IMR-90 (cell line): ENCODE measurements around the gene RGS3. TPM values are rescaled to one million over a fixed set of nuclear protein-coding genes. Genes with fewer than 3 reads are reported as not detected.

Source experiments
- ATAC-seq: fragments of 200-7000 bp; cut with Tn5 transposase; 2 replicates; pipeline ENCODE4 v1.9.1; 2020; ENCODE audit warnings: low read depth, mild to moderate bottlenecking, moderate library complexity
- BruUV-seq: library from RNA; stranded (reverse); fragments of 400-500 nt; replicated peaks from 2 replicates; lab custom pipeline; 2021; lab: Mats Ljungman, UMichigan
- CTCF ChIA-PET: fragments of 300-600 bp; formaldehyde crosslinking; extraction: SDS; loops from one replicate; lab custom pipeline; 2021; ENCODE audit warnings: antibody characterized with exemption; lab: Yijun Ruan, JAX
- POLR2A ChIA-PET: fragments of 300-600 bp; sonication (Branson Sonifier 250); formaldehyde crosslinking; loops from one replicate; lab custom pipeline; 2022; ENCODE audit warnings: antibody characterized with exemption; ENCODE audit not compliant: unreplicated experiment; lab: Charles Lee
- DNase-seq: peaks from one replicate; pipeline ENCODE4 v3.0.0; 2013
- H2AFZ ChIP-seq: replicated peaks from 2 replicates; pipeline ENCODE3; 2013; ENCODE audit warnings: low read length, mild to moderate bottlenecking; ENCODE audit not compliant: poor library complexity
- H2AK5ac ChIP-seq: 2 replicates; pipeline ENCODE4 v1.6.1; 2013; ENCODE audit warnings: low read depth, low read length, inconsistent platforms
- H2AK9ac ChIP-seq: replicated peaks from 2 replicates; pipeline ENCODE3; 2013; ENCODE audit warnings: mild to moderate bottlenecking, low read depth, low read length, moderate library complexity; ENCODE audit not compliant: poor library complexity
- H2BK120ac ChIP-seq: 2 replicates; pipeline ENCODE4 v1.6.1; 2013; ENCODE audit warnings: low read depth, low read length, inconsistent platforms
- H2BK15ac ChIP-seq: 3 replicates; pipeline ENCODE4 v1.6.1; 2013; ENCODE audit warnings: low read depth, low read length, inconsistent platforms
- H2BK20ac ChIP-seq: 2 replicates; pipeline ENCODE4 v1.6.1; 2013; ENCODE audit warnings: low read depth, mild to moderate bottlenecking, inconsistent platforms, low read length, moderate library complexity
- H2BK5ac ChIP-seq: 2 replicates; pipeline ENCODE4 v1.6.1; 2013; ENCODE audit warnings: mild to moderate bottlenecking, low read depth, low read length, inconsistent platforms; ENCODE audit not compliant: poor library complexity, severe bottlenecking
- H3K14ac ChIP-seq: replicated peaks from 2 replicates; pipeline ENCODE4 v1.6.1; 2013; ENCODE audit warnings: low read depth, low read length, inconsistent platforms
- H3K18ac ChIP-seq: 2 replicates; pipeline ENCODE4 v1.6.1; 2013; ENCODE audit warnings: low read depth, low read length, control low read depth
- H3K23ac ChIP-seq: 2 replicates; pipeline ENCODE4 v1.6.1; 2013; ENCODE audit warnings: low read depth, low read length, inconsistent platforms
- H3K27ac ChIP-seq: 2 replicates; pipeline ENCODE4 v1.5.1; 2013; ENCODE audit warnings: mild to moderate bottlenecking, control low read depth, low read length; ENCODE audit not compliant: insufficient read depth
- H3K27me3 ChIP-seq: 2 replicates; pipeline ENCODE4 v1.6.1; 2013; ENCODE audit warnings: low read length; ENCODE audit not compliant: control insufficient read depth, insufficient read depth
- H3K36me3 ChIP-seq: 2 replicates; pipeline ENCODE4 v1.6.1; 2013; ENCODE audit warnings: low read length, mixed read lengths; ENCODE audit not compliant: control insufficient read depth, insufficient read depth
- H3K4ac ChIP-seq: 2 replicates; pipeline ENCODE4 v1.6.1; 2013; ENCODE audit warnings: low read depth, low read length, inconsistent platforms
- H3K4me1 ChIP-seq: 2 replicates; pipeline ENCODE4 v1.6.1; 2013; ENCODE audit warnings: low read length, mixed read lengths; ENCODE audit not compliant: control insufficient read depth, insufficient read depth
- H3K4me2 ChIP-seq: 2 replicates; pipeline ENCODE4 v1.6.1; 2013; ENCODE audit warnings: low read depth, mild to moderate bottlenecking, control low read depth, low read length, moderate library complexity
- H3K4me3 ChIP-seq: 2 replicates; pipeline ENCODE4 v1.5.1; 2013; ENCODE audit warnings: low read depth, mild to moderate bottlenecking, control low read depth, low read length, moderate library complexity; ENCODE audit not compliant: insufficient read depth
- H3K56ac ChIP-seq: 2 replicates; pipeline ENCODE4 v1.6.1; 2013; ENCODE audit warnings: low read length, inconsistent platforms; ENCODE audit not compliant: insufficient read depth; ENCODE audit errors: extremely low read depth
- H3K79me1 ChIP-seq, 2 experiments: 2 replicates each; pipeline ENCODE4 v1.6.1; 2013; ENCODE audit warnings: low read length in 2 of 2, inconsistent platforms in 1 of 2, low read depth in 1 of 2
- H3K9ac ChIP-seq: 2 replicates; pipeline ENCODE4 v1.6.1; 2013; ENCODE audit warnings: low read depth, low read length, control low read depth
- H3K9me1 ChIP-seq: 2 replicates; pipeline ENCODE4 v1.6.1; 2013; ENCODE audit warnings: low read length, inconsistent platforms; ENCODE audit not compliant: insufficient read depth
- H3K9me3 ChIP-seq: 2 replicates; pipeline ENCODE4 v1.6.1; 2013; ENCODE audit warnings: low read length; ENCODE audit not compliant: control insufficient read depth, insufficient read depth
- H4K20me1 ChIP-seq: 2 replicates; pipeline ENCODE4 v1.6.1; 2013; ENCODE audit warnings: low read length, inconsistent platforms; ENCODE audit not compliant: insufficient read depth
- H4K5ac ChIP-seq: 2 replicates; pipeline ENCODE4 v1.6.1; 2013; ENCODE audit warnings: mild to moderate bottlenecking, low read depth, low read length, control low read depth
- H4K8ac ChIP-seq, 2 experiments: 2 replicates each; pipeline ENCODE4 v1.6.1; 2013; ENCODE audit warnings: low read depth in 2 of 2, low read length in 2 of 2, control low read depth in 1 of 2, inconsistent platforms in 1 of 2
- H4K91ac ChIP-seq: 2 replicates; pipeline ENCODE4 v1.6.1; 2013; ENCODE audit warnings: low read depth, low read length, inconsistent platforms; ENCODE audit not compliant: insufficient read depth
- BHLHE40 ChIP-seq: fragments of 150-350 bp; IDR thresholded peaks from 2 replicates; pipeline ENCODE4 v1.6.1; 2016; ENCODE audit warnings: mild to moderate bottlenecking, low read depth, low read length
- CHD1 ChIP-seq: IDR thresholded peaks from 2 replicates; pipeline ENCODE4 v1.6.1; 2012; ENCODE audit warnings: low read depth, low read length, improper control_type of control experiment
- FOS ChIP-seq: fragments of 150-350 bp; IDR thresholded peaks from 2 replicates; pipeline ENCODE4 v1.6.1; 2016; ENCODE audit warnings: low read depth, low read length
- WGBS, 2 experiments: methylation state at CpG; one replicate each; pipeline versions ENCODE4 v1.1.5 to v1.1.7; 2013; ENCODE audit warnings: missing lambda C conversion rate in 2 of 2; ENCODE audit not compliant: insufficient read length in 1 of 2; ENCODE audit errors: extremely low coverage in 2 of 2; 5-methylcytosine and 5-hydroxymethylcytosine counted together
- dilution Hi-C: fragments of 300-500 bp; cut with HindIII; formaldehyde crosslinking; loops from one replicate; pipeline ENCODE4 v1.14.3; 2018; ENCODE audit warnings: low sequenced_read_pairs; ENCODE audit not compliant: unreplicated experiment
- in situ Hi-C: fragments of 300-500 bp; cut with MboI; formaldehyde crosslinking; loops from 3 replicates; pipeline ENCODE4 v1.14.3; 2019; ENCODE audit warnings: low sequenced_read_pairs, inconsistent platforms, mixed read lengths
- intact Hi-C: fragments of 100-400 bp; cut with micrococcal nuclease; formaldehyde crosslinking; loops from 2 replicates; pipeline ENCODE4 v1.10.0; 2022
- polyA plus RNA-seq, 3 experiments: library from polyadenylated mRNA; depleted of rRNA; stranded (reverse); fragments of >200 nt; gene quantifications; 2 replicates each; pipeline ENCODE4 v1.2.3, GENCODE V29; 2012; ENCODE audit warnings: low replicate concordance in 1 of 3
- total RNA-seq: library from RNA; depleted of rRNA; stranded (reverse); fragments of >200 nt; gene quantifications from 2 replicates; pipeline ENCODE4 v1.2.3, GENCODE V29; 2012

Gene RGS3
- total and polyA plus RNA-seq, 2 of the 4 experiments (the other 2 are of a cell fraction) = 51.8 to 65.6 TPM

DNA sequence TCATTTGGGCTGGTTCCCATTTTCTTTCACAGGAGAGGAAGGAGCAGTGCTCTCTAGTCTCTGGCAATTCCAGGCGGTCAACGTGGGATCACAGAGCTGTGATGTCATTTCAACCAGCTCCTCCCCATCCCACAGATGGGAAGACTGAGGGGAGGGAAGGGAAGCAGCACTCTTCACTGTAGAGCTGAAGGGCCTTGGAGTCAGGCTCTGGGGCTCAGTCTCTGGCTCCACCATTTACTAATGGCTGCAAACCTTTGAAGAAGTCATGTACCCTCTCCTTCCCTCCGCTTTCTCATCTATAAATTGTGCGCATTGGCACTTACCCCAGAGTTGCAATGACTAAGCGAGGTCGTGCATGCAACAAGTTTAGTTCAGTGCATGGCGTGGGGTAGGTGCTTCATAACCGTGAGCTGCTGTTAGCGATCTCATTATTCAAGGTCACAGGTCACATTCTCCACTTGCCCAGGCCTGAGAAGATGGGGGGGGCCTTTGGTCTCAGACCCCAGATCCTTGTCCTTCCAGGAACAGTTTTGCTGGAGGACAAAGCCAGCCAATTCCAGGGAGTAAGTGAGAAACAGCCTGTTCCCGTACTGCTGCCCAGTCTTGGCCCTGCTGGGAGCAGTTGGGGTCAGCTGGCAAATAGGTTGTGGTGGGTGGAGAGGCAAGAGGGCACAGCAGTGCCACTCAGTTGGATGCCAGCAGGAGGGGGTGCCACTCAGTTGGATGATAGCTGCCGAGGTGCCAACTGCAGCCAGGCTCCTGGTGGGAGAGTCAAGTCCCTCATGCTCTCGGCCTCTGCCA lies 136.7 kb downstream of the RGS3 start:
- CTCF ChIA-PET = interaction anchor here (1.2 kb wide), 1 partner anchor 9 kb away, joined by 4 read pairs; no protein-coding TSS in a partner anchor
- no peaks in the 10 kb centered on the region for H3K27me3 ChIP-seq
- H3K18ac ChIP-seq = peak overlapping the region; percentile 11; the same call in 1 of the 2 replicates
- intact Hi-C loops (no loop called here), dilution Hi-C loops (no loop called here), in situ Hi-C loops (no loop called here)
- peak overlapping the region; percentile 82 for H2BK20ac ChIP-seq
- peak overlapping the region in 1 of 2 experiments; percentile 87; a peak in 2 of 4 replicates for H4K8ac ChIP-seq
- H3K9me1 ChIP-seq = peaks cover 51% of the 10 kb centered on the region
- 100% methylated on average over 2 of the region's 12 CpGs; no CpG with 5 or more reads in 1 of the 2 experiments for WGBS, 2 experiments
- H3K36me3 ChIP-seq = peaks cover 25% of the 10 kb centered on the region
- peak; percentile 80 for DNase-seq
- BruUV-seq = no TSS peak
- peak overlapping the region; percentile 70 for H2AFZ ChIP-seq
- peaks cover 40% of the 10 kb centered on the region for H4K20me1 ChIP-seq
- H3K23ac ChIP-seq = peak overlapping the region; percentile 84; the same call in 1 of the 2 replicates
- H3K56ac ChIP-seq = peak overlapping the region; percentile 41; the same call in 1 of the 2 replicates
- peaks cover 54% of the 10 kb centered on the region for H3K4me1 ChIP-seq
- no peak overlapping the region for H3K4me3 ChIP-seq
- peak; percentile 2; the same call in 1 of the 2 replicates for ATAC-seq
- H2BK15ac ChIP-seq = peak overlapping the region; percentile 83; the same call in 1 of the 3 replicates
- peak overlapping the region; percentile 96 for H2BK120ac ChIP-seq
- peak overlapping the region; percentile 60 for H2BK5ac ChIP-seq
- H3K9me3 ChIP-seq = no peaks in the 10 kb centered on the region
- peak overlapping the region; percentile 90 for H3K4ac ChIP-seq
- POLR2A ChIA-PET = interaction anchor here (1.2 kb wide), 1 partner anchor 145 kb away, joined by 3 read pairs; no protein-coding TSS in a partner anchor
- peak overlapping the region; percentile 96 for H2AK5ac ChIP-seq
- H3K9ac ChIP-seq = no peak overlapping the region
- no peak overlapping the region for H3K4me2 ChIP-seq
- peak overlapping the region; percentile 5; the same call in 1 of the 2 replicates for H4K5ac ChIP-seq
- TF ChIP-seq CHD1 (no peak), FOS (0 out of 2 replicates have a peak, but pooled peaks have one; percentile 9), BHLHE40 (peak; percentile 25)
- H3K27ac ChIP-seq = peak overlapping the region; percentile 25
- peak overlapping the region; percentile 83 for H2AK9ac ChIP-seq
- peak overlapping the region; percentile 90 for H4K91ac ChIP-seq
- H3K79me1 ChIP-seq = peaks cover 0 to 68% of the 10 kb centered on the region in 2 experiments; a peak in 2 of 4 replicates
- peak overlapping the region; percentile 83 for H3K14ac ChIP-seq
